Muscle layer of duodenum (tissue), 2 donors: ENCODE results near the gene CYB561A3.

ENCODE experiments used
- H3K27ac ChIP-seq: one replicate; pipeline ENCODE4 v1.7.0; 2013; ENCODE audit warnings: mild to moderate bottlenecking, low read length
- H3K27me3 ChIP-seq: one replicate; pipeline ENCODE4 v1.7.0; 2013; ENCODE audit warnings: low read depth, mild to moderate bottlenecking, control low read depth, low read length
- H3K36me3 ChIP-seq, 2 donors: one replicate each; pipeline ENCODE4 v1.7.0; 2013; ENCODE audit warnings: low read length in 2 of 2, control low read depth in 1 of 2, mild to moderate bottlenecking in 1 of 2; ENCODE audit not compliant: insufficient read depth in 2 of 2, control insufficient read depth in 1 of 2
- H3K4me1 ChIP-seq, 2 donors: one replicate each; pipeline ENCODE4 v1.7.0; 2013; ENCODE audit warnings: low read length in 2 of 2, mild to moderate bottlenecking in 2 of 2, control low read depth in 1 of 2, moderate library complexity in 1 of 2; ENCODE audit not compliant: insufficient read depth in 2 of 2, control insufficient read depth in 1 of 2
- H3K4me3 ChIP-seq, 2 donors: one replicate each; pipeline ENCODE4 v1.7.0; 2013; ENCODE audit warnings: low read length in 2 of 2, low read depth in 1 of 2, mild to moderate bottlenecking in 1 of 2
- H3K9me3 ChIP-seq, 2 donors: one replicate each; pipeline ENCODE4 v1.7.0; 2013; ENCODE audit warnings: low read length in 2 of 2, control low read depth in 1 of 2, mild to moderate bottlenecking in 1 of 2; ENCODE audit not compliant: control insufficient read depth in 1 of 2
- donor health status: healthy.

CYB561A3 gene

DNA sequence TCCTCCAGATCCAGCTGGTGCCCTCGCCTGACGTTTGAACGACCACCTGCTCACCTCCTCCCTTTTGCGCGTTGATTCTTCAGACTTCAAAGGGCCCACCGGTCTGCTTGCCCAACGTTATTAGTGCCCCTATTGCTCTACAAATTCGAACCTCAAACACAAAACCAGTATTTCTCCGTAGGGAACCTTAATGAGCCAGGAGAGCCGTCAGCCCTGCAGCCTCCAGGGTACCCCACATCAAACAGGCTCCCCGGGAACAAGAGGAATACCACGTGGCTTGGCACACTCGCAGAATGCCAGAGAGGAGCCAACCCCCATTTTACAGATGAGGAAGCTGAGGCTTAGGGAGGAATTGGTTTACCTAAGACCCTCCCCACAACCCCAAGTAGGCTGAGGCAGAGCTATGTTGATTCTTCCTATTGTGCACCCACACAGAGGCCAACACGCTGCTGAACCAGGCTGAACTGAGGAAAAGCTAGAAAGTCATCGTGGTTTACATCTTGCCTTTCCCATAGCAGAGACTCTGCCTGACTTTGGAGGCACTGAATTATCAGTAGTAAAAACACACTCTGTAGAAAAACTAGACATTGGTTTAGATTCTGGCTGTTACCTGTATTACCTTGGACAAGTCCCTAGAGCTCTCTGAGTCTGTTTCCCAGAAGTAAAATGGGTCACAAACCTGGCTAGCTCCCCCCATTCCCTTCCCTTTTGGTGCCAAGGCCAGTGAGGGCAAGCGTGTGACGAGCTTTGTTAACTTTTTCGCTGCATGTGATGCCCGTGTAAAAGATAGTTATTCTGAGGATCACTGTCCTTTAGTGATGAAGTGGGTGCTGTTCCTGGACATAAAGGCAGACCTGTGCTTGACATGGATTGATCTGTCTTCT lies 27.9 kb downstream of the CYB561A3 start:
- no peaks in the 10 kb centered on the region for H3K27me3 ChIP-seq
- peaks cover 8 to 16% of the 10 kb centered on the region in 2 donors for H3K4me1 ChIP-seq
- H3K4me3 ChIP-seq, result peak overlapping the region; percentile 89 to 92
- H3K9me3 ChIP-seq, result no peaks in the 10 kb centered on the region
- peak overlapping the region; percentile 91 for H3K27ac ChIP-seq
- peaks cover 12 to 13% of the 10 kb centered on the region in 2 donors for H3K36me3 ChIP-seq

DNA sequence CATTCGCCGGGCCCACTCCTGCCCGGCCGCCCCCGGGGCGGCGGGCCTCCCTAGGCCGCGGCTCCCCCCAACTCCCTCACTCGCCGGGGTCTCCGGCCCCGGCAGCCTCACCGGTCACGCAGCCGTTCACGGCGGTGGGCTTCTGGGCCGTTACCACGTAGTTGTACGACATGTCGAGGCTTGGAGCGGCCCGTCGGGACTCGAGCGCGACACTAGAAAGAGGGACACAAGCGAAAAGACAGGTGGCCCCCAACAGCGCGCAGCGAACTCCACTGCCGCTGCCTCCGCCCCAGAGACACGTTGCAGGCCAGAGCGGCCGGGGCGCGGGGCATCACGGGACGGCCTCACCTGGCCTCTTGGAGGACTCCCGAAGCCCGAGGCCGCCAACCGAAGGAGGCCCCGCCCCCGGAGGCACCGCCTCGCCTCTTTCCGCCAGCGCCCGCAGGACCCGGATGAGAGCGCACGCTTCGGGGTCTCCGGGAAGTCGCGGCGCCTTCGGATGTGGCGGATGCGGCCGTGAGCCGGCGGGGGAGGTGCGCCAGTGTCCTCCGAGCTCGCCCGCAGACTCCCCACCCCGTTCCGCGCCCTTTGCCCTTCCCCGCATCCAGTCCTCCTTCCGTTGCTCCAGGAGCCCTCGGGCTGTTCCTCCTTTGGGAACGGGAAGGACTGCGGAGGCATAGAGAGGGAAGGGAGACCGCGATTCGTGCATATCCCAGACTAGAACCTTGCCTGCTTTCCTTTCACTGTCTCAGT lies 28.7 kb downstream of the CYB561A3 start, which contains the start of the genes DDB1 and TKFC:
TSS of gene DDB1 (minus strand) at position 309 of the 753 bp plus-strand sequence. CDS start at position 172, 137 bp downstream.
TSS of gene TKFC (plus strand) at position 432 of the 753 bp plus-strand sequence. CDS start 1,501 bp downstream, outside the sequence.
- peaks cover 8 to 16% of the 10 kb centered on the region in 2 donors for H3K4me1 ChIP-seq
- peak within 1 kb of the TSS; percentile 89 to 92 for H3K4me3 ChIP-seq
- no peaks in the 10 kb centered on the region for H3K27me3 ChIP-seq
- no peaks in the 10 kb centered on the region for H3K9me3 ChIP-seq
- peaks cover 6 to 18% of the 10 kb centered on the region in 2 donors for H3K36me3 ChIP-seq
- H3K27ac ChIP-seq, result peak within 1 kb of the TSS; percentile 91

DNA sequence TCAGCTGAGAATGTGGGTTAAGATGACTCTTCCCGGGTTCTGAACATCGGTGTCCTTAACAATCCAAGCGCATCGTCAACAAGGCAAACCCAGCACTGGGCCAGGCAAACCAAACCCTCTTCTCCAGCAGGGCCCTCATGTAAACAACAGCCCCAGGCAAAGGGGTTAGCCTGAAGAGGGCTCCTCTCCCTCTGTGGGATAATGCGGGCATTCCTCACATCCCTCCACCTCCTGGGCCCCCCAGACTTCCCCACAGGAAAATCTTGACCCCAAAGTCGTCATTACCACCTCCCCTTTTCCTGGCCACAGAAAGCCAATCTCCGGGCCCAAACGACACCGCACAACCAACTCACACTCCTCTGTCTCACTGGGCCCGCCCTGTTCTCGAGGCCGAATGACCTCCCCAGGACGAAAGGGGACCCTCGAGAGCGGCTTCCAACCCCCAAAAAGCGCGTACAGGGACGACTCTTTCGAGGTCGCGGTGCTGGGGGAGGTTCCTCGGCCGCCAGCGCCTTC lies 29.3 kb downstream of the CYB561A3 start:
- Histone ChIP-seq H3K9me3 (no peaks in the 10 kb centered on the region), H3K36me3 (peaks cover 11 to 23% of the 10 kb centered on the region in 2 donors), H3K27me3 (no peaks in the 10 kb centered on the region), H3K4me1 (peaks cover 8 to 16% of the 10 kb centered on the region in 2 donors), H3K4me3 (peak overlapping the region; percentile 89 to 92), H3K27ac (peak overlapping the region; percentile 91)

DNA sequence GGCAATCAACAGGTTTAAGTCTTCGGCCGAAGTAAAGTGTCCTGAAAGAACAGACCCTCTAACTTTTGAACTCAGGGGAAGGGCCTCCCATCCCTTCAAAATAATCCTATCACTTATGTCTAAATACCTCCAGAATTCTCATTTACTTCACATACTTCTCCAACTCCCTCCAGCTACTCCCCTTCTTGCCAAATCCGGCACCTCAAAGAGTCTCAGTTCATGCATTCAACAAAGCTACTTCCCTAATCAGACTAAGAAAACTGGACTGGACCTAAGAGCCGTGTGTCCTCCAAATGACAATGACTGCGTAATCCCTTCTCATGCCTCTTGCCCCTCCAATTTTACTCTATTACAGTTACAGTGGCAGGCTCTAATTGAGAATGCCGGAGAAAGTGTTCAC lies 30.0 kb downstream of the CYB561A3 start:
- no peaks in the 10 kb centered on the region for H3K9me3 ChIP-seq
- peaks cover 8 to 16% of the 10 kb centered on the region in 2 donors for H3K4me1 ChIP-seq
- H3K27me3 ChIP-seq, result no peaks in the 10 kb centered on the region
- peak overlapping the region; percentile 89 to 92 for H3K4me3 ChIP-seq
- peaks cover 15 to 24% of the 10 kb centered on the region in 2 donors for H3K36me3 ChIP-seq
- peak overlapping the region; percentile 91 for H3K27ac ChIP-seq

GRCh38 chr11:61329871-61330270 lies 31.8 kb downstream of the CYB561A3 start:
- no peak overlapping the region for H3K27ac ChIP-seq
- H3K36me3 ChIP-seq, result peaks cover 32 to 41% of the 10 kb centered on the region in 2 donors
- peaks cover 8 to 16% of the 10 kb centered on the region in 2 donors for H3K4me1 ChIP-seq

DNA sequence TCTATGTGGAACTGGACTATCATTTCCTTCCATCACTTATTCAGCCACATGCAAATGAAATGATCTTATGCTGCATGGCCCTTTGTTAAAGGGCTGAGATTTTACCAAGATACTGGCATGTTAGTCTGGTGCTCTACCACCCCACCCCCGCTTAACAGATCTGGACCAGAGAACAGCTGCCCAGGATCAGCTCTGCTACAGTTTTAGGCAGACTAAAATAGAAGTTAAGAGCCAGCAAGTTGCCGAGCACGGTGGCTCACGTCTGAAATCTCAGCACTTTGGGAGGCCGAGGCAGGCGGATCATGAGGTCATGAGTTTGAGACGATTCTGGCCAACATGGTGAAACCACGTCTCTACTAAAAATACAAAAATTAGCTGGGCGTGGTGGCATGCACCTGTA lies 33.3 kb downstream of the CYB561A3 start:
- Histone ChIP-seq H3K4me3 (no peak overlapping the region), H3K4me1 (peaks cover 4 to 12% of the 10 kb centered on the region in 2 donors), H3K36me3 (peaks cover 43 to 57% of the 10 kb centered on the region in 2 donors), H3K27me3 (no peaks in the 10 kb centered on the region), H3K9me3 (no peaks in the 10 kb centered on the region), H3K27ac (no peak overlapping the region)

More at GRCh38 chr11:61329871-61330270, 31.8 kb downstream of the CYB561A3 start:
- H3K4me3 ChIP-seq, result no peak overlapping the region
- no peaks in the 10 kb centered on the region for H3K9me3 ChIP-seq
- H3K27me3 ChIP-seq, result no peaks in the 10 kb centered on the region

GRCh38 chr11:61327669-61328071 lies 34.0 kb downstream of the CYB561A3 start:
- Histone ChIP-seq H3K4me1 (peaks cover 4 to 12% of the 10 kb centered on the region in 2 donors), H3K4me3 (no peak overlapping the region), H3K9me3 (no peaks in the 10 kb centered on the region), H3K27ac (no peak overlapping the region), H3K36me3 (peaks cover 50 to 63% of the 10 kb centered on the region in 2 donors), H3K27me3 (no peaks in the 10 kb centered on the region)

DNA sequence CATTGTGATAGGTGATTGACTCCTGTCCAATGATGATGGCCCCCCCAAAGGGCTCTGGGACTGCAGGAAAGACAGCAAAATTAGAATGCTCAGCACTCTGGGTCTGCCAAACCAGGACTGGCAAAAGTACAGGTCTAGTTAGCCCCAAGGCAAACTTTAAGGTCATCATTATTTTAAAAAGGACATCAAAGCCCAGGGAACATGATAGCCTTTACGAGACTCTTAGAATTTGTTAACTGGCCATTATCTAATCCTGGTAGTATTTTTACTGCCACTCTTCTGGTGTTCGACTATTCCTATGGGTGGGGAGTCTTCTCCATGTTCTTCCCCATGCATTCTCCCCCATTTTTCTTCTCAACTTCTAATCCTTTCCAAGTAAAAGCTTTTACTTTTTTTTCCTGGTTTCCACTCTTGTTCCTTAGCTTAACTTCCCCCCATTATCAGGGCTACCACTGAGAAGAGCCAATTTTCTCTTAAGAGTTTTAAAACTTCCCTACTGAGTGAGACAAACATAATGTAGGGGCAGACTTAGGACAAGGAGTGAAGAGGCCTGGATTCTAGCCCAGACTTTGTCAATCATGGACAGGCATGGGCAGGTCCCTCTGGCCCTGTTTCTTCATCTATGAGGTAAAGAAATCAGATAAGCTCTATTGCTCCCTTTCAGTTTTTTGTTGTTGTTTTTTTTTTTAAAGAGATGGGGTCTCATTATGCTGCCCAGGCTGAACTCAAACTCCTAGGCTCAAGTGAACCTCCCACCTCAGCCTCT lies 35.9 kb downstream of the CYB561A3 start:
- H3K4me3 ChIP-seq, result no peak overlapping the region
- H3K4me1 ChIP-seq, result no peaks in the 10 kb centered on the region
- no peaks in the 10 kb centered on the region for H3K27me3 ChIP-seq
- H3K9me3 ChIP-seq, result no peaks in the 10 kb centered on the region
- no peak overlapping the region for H3K27ac ChIP-seq
- H3K36me3 ChIP-seq, result peaks cover 66 to 80% of the 10 kb centered on the region in 2 donors

DNA sequence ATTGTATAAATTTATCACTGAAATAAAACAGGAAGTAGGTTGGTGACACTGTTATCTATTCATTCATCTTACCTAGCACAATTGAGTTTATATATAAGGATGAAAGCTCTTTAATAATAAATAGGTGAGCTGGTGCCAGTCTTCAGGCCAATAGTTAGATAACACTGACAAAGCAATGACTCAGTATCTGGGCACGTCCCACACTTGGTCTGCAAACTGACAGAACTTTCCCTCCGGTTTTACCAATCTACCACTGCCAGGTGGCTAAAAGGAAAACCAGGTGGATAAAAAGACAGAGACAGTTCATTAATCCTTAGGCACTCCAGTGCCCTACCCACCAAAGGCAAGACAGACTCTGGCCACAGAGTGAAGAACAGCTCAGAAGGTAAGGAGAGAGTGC lies 46.4 kb downstream of the CYB561A3 start:
- Histone ChIP-seq H3K27ac (no peak overlapping the region), H3K27me3 (no peaks in the 10 kb centered on the region), H3K4me1 (no peaks in the 10 kb centered on the region), H3K4me3 (no peak overlapping the region), H3K36me3 (peaks cover 71 to 79% of the 10 kb centered on the region in 2 donors), H3K9me3 (no peaks in the 10 kb centered on the region)

GRCh38 chr11:61310749-61311148 lies 50.9 kb downstream of the CYB561A3 start:
- no peaks in the 10 kb centered on the region for H3K9me3 ChIP-seq
- H3K27ac ChIP-seq, result no peak overlapping the region
- peaks cover 84 to 95% of the 10 kb centered on the region in 2 donors for H3K36me3 ChIP-seq
- no peak overlapping the region for H3K4me3 ChIP-seq
- H3K4me1 ChIP-seq, result no peaks in the 10 kb centered on the region
- H3K27me3 ChIP-seq, result no peaks in the 10 kb centered on the region
